GM12865 (cell line): ENCODE results near the gene AIMP1.

ENCODE experiments used
- DNase-seq: peaks from one replicate; pipeline ENCODE4 v3.0.0; 2010; ENCODE audit warnings: low read depth
- H3K4me3 ChIP-seq: 2 replicates; pipeline ENCODE4 v1.5.1; 2011; ENCODE audit warnings: mild to moderate bottlenecking, low read depth, low read length, control low read depth
- TF ChIP-seq, protein P1 (sequence below): IDR thresholded peaks from 2 replicates; pipeline ENCODE4 v1.5.1; 2011; ENCODE audit warnings: low read length, control low read depth, low read depth, inconsistent platforms; ENCODE audit not compliant: insufficient read depth; ENCODE audit errors: missing control alignments

AIMP1 gene

DNA sequence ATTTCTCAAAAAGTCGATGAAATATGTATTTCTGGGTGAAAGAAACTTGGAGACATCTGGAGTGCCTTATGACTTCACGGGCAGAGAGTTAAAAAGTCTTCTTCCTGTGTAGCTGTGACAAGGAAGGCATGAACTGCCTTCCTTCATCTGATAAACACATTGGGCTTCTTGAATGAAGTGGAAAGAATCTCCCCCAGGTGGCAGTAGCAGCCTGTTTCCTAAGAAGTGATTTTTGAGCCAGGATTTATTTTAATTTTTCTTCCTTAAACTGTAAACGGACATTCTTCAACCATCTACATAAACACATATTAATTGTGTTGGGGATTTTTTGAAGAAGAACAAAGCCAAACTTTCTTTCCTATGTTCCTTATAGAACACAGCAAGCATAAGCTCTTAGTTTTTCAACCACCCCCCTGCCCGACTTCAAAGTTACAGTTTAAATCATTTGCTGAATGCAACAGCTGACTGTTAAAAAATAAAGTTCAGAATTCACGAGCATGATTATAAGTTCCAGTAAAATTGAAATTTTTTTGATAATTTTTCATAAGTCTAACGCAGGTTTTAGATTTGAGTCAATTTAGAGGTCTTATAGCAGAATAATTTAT, 53.2 kb downstream of the AIMP1 start:
- DNase-seq = peak; percentile 74
- no peak overlapping the region for H3K4me3 ChIP-seq
- TF ChIP-seq, protein P1, sequence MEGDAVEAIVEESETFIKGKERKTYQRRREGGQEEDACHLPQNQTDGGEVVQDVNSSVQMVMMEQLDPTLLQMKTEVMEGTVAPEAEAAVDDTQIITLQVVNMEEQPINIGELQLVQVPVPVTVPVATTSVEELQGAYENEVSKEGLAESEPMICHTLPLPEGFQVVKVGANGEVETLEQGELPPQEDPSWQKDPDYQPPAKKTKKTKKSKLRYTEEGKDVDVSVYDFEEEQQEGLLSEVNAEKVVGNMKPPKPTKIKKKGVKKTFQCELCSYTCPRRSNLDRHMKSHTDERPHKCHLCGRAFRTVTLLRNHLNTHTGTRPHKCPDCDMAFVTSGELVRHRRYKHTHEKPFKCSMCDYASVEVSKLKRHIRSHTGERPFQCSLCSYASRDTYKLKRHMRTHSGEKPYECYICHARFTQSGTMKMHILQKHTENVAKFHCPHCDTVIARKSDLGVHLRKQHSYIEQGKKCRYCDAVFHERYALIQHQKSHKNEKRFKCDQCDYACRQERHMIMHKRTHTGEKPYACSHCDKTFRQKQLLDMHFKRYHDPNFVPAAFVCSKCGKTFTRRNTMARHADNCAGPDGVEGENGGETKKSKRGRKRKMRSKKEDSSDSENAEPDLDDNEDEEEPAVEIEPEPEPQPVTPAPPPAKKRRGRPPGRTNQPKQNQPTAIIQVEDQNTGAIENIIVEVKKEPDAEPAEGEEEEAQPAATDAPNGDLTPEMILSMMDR = peak; percentile 60

- H3K4me3 ChIP-seq = no peak overlapping the region
- DNase-seq = no peak
- TF ChIP-seq, protein P1 = no peak
Measured at GRCh38 chr4:106370214-106370613, 53.9 kb downstream of the AIMP1 start.

DNA sequence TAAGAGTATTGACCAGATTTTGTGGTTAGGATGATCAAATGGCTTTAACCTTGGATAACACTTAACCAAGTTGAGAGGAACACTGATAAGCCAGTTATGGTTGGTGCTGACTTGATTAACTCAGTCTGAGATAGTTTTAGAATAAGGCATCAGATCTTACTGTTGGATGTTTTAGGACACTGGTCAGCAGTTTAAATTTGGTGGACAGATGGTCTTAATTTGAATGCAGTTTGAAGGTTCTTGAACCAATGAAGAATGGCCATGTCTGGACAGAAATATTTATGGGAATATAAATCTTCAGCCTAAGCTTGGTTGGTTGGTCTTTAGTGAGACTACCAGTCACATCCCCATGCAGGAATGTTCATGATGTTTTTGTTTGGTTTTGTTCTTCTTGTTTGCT, 54.8 kb downstream of the AIMP1 start:
- TF ChIP-seq, protein P1 = no peak
- H3K4me3 ChIP-seq = no peak overlapping the region
- DNase-seq = no peak

DNA sequence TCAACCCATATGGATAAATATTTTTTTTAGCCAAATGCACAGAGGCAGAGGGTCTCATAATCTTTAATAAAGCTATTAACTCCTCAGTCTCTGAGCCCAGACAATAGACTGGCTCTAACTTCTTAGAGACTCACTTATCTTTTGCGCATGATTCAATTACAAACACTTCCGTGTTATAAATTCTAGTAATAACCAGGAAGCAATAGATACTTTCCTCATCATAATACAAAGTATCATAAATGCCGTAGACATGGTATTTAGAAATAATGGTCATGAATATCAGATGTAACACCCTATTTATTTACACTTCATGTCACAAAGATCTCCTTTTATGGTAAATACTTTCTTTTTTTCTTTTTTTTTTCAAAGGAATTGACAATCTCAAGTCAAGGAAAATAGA, 56.7 kb downstream of the AIMP1 start:
- TF ChIP-seq, protein P1 = no peak
- H3K4me3 ChIP-seq = no peak overlapping the region
- DNase-seq = no peak

DNA sequence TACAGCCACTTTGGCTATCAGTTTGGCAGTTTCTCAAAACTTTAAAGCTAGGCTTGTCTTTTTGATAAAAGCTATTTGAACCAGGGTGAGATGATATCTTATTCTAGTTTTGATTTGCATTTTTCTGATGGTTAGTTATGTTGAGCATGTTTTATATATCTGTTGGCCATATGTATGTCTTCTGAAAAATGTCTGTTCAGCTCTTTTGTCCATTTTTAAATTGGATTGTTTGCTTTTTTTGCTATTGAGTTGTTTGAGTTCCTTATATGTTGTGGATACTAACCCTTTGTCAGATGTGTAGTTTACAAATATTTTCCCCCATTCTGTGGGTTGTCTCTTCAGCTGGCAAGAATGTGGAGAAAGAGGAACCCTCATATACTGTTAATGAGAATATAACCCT, 63.8 kb downstream of the AIMP1 start:
- DNase-seq = no peak
- no peak overlapping the region for H3K4me3 ChIP-seq
- TF ChIP-seq, protein P1 = no peak

DNA sequence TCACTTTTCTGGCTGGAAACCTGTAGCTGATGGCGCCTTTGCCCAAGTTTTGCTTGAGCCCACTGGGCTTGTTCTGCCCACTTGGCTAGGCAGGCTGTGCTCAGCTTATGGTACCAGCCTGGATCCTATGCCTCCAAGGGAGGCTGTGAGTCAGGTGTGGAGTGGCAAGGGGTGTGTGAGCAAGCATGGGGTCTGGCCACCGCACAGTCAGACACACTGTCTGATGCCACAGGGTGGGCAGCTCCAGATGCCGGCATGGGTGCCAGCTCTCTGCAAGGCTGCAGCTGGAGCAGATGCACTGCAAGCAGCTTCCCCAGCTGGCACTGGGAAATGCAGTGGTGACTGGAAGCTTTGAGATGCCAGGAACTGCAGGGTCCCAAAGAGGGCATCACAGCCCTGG, 68.5 kb downstream of the AIMP1 start:
- TF ChIP-seq, protein P1 = no peak
- no peak overlapping the region for H3K4me3 ChIP-seq
- DNase-seq = no peak

DNA sequence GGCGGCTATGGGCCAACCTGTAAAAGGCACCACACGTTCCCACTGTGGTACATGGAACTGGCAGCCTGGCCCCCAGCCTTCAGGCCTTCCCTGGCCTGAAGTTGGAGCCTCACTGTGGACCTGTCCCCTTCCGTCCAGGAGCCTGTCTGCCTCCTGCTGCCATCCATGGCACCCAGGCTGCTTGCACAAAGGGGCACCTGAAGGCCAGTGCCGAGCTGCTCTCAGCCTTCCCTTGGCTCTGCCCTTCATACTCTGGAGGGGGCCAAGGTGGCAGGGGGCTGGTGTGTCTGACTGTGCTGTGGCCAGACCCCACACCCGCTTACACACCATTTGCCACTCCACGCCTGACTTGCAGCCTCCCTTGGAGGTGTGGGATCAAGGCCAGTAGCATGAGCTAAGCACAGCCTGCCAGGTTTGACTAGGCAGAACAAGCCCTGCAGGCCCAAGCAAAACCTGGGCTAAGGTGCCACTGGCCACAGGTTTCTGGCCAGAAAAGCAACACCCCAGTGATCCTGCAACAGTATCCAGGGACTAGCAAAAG, 69.6 kb downstream of the AIMP1 start:
- TF ChIP-seq, protein P1 = no peak
- H3K4me3 ChIP-seq = no peak overlapping the region
- no peak for DNase-seq
